Omental fat pad (tissue), 4 donors: ENCODE results near the gene SORCS2. TPM values are rescaled to one million over a fixed set of nuclear protein-coding genes. Genes with fewer than 3 reads are reported as not detected.

Experiments used
- ATAC-seq: fragments of 150-250 bp; one replicate; pipeline ENCODE4 v1.9.1; 2016; ENCODE audit warnings: mild to moderate bottlenecking, moderate library complexity; ENCODE audit not compliant: low FRiP score
- DNase-seq: peaks from one replicate; pipeline ENCODE4 v3.0.0-alpha.2; 2019; ENCODE audit warnings: low spot score
- total RNA-seq, 4 donors: library from RNA; depleted of rRNA; stranded (reverse); fragments of >200 nt; gene quantifications; one replicate each; pipeline ENCODE4 v1.1.0, GENCODE V29; 2016
- TF ChIP-seq, protein P1 (sequence below), 3 donors: fragments of 450-650 bp; IDR thresholded peaks; one replicate each; pipeline ENCODE4 v1.5.1; 2016 to 2017; ENCODE audit warnings: antibody characterized with exemption in 3 of 3, mild to moderate bottlenecking in 3 of 3, moderate library complexity in 2 of 3

SORCS2 gene
- total RNA-seq, 4 donors from 2014 or later: 0.63 to 4.6 (median 1.2) TPM

DNA sequence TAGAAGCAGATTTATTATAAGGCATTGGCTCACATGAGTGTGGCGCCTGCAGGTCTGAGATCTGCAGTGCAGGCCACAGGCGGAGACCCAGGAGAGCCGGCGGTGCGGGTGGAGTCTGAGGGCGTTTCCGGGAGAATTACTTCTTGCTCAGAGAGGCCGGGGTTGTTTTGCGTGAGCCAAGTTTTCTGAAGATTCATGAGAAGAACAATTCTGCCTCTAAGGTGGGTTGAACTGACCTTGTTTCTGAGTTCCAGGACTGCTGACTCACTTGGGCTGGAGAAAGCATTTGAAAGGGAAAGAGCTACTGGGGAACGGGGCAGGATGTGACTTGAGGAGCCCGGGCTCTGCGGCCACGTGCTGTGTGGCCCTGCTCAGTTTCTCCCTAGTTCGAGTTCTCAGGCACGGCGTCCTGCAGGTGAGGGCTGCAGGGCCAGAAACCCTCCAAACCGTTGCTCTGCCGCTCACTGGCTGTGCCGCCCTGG is 36.7 kb upstream of the SORCS2 start:
- TF ChIP-seq, protein P1, sequence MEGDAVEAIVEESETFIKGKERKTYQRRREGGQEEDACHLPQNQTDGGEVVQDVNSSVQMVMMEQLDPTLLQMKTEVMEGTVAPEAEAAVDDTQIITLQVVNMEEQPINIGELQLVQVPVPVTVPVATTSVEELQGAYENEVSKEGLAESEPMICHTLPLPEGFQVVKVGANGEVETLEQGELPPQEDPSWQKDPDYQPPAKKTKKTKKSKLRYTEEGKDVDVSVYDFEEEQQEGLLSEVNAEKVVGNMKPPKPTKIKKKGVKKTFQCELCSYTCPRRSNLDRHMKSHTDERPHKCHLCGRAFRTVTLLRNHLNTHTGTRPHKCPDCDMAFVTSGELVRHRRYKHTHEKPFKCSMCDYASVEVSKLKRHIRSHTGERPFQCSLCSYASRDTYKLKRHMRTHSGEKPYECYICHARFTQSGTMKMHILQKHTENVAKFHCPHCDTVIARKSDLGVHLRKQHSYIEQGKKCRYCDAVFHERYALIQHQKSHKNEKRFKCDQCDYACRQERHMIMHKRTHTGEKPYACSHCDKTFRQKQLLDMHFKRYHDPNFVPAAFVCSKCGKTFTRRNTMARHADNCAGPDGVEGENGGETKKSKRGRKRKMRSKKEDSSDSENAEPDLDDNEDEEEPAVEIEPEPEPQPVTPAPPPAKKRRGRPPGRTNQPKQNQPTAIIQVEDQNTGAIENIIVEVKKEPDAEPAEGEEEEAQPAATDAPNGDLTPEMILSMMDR (IDR thresholded peaks at IDR 0.05): no peak
- peak; percentile 86 for ATAC-seq
- DNase-seq: peak; percentile 29

- ATAC-seq (no peak), DNase-seq (peak; percentile 18)
- TF ChIP-seq, protein P1 (IDR thresholded peaks at IDR 0.05): no peak
These were observed 36.0 kb upstream of the SORCS2 start for GRCh38 chr4:7156328-7156727.

GRCh38 chr4:7156761-7157488 is 35.4 kb upstream of the SORCS2 start:
- no peak for ATAC-seq
- TF ChIP-seq, protein P1 (IDR thresholded peaks at IDR 0.05): no peak
- no peak for DNase-seq

GRCh38 chr4:7157666-7158065 is 34.7 kb upstream of the SORCS2 start:
- ATAC-seq (no peak), DNase-seq (no peak)
- TF ChIP-seq, protein P1 (IDR thresholded peaks at IDR 0.05): no peak

- TF ChIP-seq, protein P1 (IDR thresholded peaks at IDR 0.05): no peak
- DNase-seq (no peak), ATAC-seq (no peak)
These were observed 34.1 kb upstream of the SORCS2 start for GRCh38 chr4:7158081-7158750.

DNA sequence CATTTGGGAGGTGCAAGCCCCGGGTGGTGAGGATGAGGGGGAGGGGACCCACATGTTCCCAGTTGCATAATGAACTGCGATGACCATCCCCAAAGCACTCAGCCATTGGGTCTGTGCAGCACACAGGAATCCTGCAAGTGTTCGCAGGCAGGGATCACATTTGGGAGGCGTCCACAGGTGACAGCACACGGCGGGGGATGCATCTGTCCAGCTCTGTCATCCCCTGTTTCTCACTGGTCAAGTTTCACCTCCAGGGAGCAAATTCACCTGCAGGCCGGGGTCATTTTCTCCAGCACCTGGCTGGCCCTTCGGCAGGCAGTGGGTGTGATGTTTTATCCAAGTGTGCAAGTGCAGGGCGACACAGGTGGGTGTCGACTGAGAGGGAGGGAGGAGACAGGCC is 33.3 kb upstream of the SORCS2 start:
- DNase-seq: no peak
- TF ChIP-seq, protein P1 (IDR thresholded peaks at IDR 0.05): no peak
- no peak for ATAC-seq
